Cardiac muscle cell (in vitro differentiated cells and primary cell): ENCODE data around the gene LONRF3. TPM values are rescaled to one million over a fixed set of nuclear protein-coding genes. Genes with fewer than 3 reads are reported as not detected.
A peak's percentile ranks its signal among the peaks of the same experiment; 100 is the strongest.

Experiments
- DNase-seq, 2 donors: peaks; one replicate each; pipeline versions ENCODE4 v3.0.0 to v3.0.0-alpha.2; 2010 to 2017; ENCODE audit warnings: low read depth in 1 of 2, low spot score in 1 of 2
- H3K27ac ChIP-seq: fragments of 200-600 bp; sonication (generic); 2 replicates; pipeline ENCODE4 v1.5.1; 2016
- H3K27me3 ChIP-seq: fragments of 200-600 bp; sonication (generic); 2 replicates; pipeline ENCODE4 v1.6.0; 2016; ENCODE audit warnings: control low read depth
- H3K36me3 ChIP-seq: fragments of 200-600 bp; sonication (generic); 2 replicates; pipeline ENCODE4 v1.5.1; 2016; ENCODE audit warnings: control low read depth
- H3K4me1 ChIP-seq: fragments of 200-600 bp; sonication (generic); 2 replicates; pipeline ENCODE4 v1.8.1; 2017; ENCODE audit warnings: low read depth, mild to moderate bottlenecking, mixed run types
- H3K4me3 ChIP-seq: fragments of 200-600 bp; sonication (generic); 2 replicates; pipeline ENCODE4 v1.5.1; 2016; ENCODE audit warnings: mild to moderate bottlenecking
- H3K9me3 ChIP-seq: fragments of 200-600 bp; sonication (generic); 2 replicates; pipeline ENCODE4 v1.5.1; 2017; ENCODE audit warnings: low read depth, mild to moderate bottlenecking, control low read depth
- CTCF ChIP-seq: IDR thresholded peaks from 2 replicates; pipeline ENCODE4 v1.5.1; 2012; ENCODE audit warnings: low read depth, mild to moderate bottlenecking, low read length
- polyA plus RNA-seq: library from polyadenylated mRNA; unstranded; fragments of >200 nt; fragmentation: Nextera tagmentation; extraction: Ambion mirVana; gene quantifications from 2 replicates; pipeline ENCODE4 v1.2.1, GENCODE V29; 2016
- total RNA-seq: library from RNA; depleted of rRNA; stranded (reverse); fragments of >200 nt; gene quantifications from 2 replicates; pipeline ENCODE4 v1.2.3, GENCODE V29; 2016

Gene LONRF3
- 0.09 and 0.18 TPM in 2 replicates for total RNA-seq
- 0.09 TPM in 1 of 2 replicates, not detected in the other for polyA plus RNA-seq

- H3K27ac ChIP-seq = no peak within 1 kb of the TSS
- H3K4me1 ChIP-seq = no peaks in the 10 kb centered on the region
Measured at GRCh38 chrX:118974088-118974907, at the start of gene LONRF3. LONRF3 (plus strand) TSS chrX:118974618; CDS start chrX:118974781, 163 bp downstream.

GRCh38 chrX:118928151-118928550 is 46.3 kb upstream of the LONRF3 start:
- Histone ChIP-seq H3K36me3 (no peaks in the 10 kb centered on the region), H3K27ac (no peak overlapping the region), H3K27me3 (no peaks in the 10 kb centered on the region), H3K9me3 (no peaks in the 10 kb centered on the region), H3K4me1 (no peaks in the 10 kb centered on the region), H3K4me3 (no peak overlapping the region)
- TF ChIP-seq CTCF = no peak
- DNase-seq = peak in 1 of 2 donors; percentile 30

More at GRCh38 chrX:118974088-118974907, at the start of gene LONRF3:
- peak within 1 kb of the TSS; percentile 25 for H3K4me3 ChIP-seq
- no peaks in the 10 kb centered on the region for H3K36me3 ChIP-seq
- no peaks in the 10 kb centered on the region for H3K9me3 ChIP-seq
- peak; percentile 13 to 64 for DNase-seq
- H3K27me3 ChIP-seq = peaks cover 95% of the 10 kb centered on the region
- TF ChIP-seq CTCF = no peak

GRCh38 chrX:118935352-118935751 is 39.1 kb upstream of the LONRF3 start:
- Histone ChIP-seq H3K4me1 (no peaks in the 10 kb centered on the region), H3K4me3 (no peak overlapping the region), H3K27ac (no peak overlapping the region), H3K36me3 (no peaks in the 10 kb centered on the region), H3K9me3 (no peaks in the 10 kb centered on the region), H3K27me3 (no peaks in the 10 kb centered on the region)
- no peak for DNase-seq
- TF ChIP-seq CTCF = no peak

GRCh38 chrX:118941147-118941546 is 33.3 kb upstream of the LONRF3 start:
- Histone ChIP-seq H3K4me1 (no peaks in the 10 kb centered on the region), H3K27me3 (no peaks in the 10 kb centered on the region), H3K27ac (no peak overlapping the region), H3K9me3 (no peaks in the 10 kb centered on the region), H3K36me3 (no peaks in the 10 kb centered on the region), H3K4me3 (no peak overlapping the region)
- TF ChIP-seq CTCF = no peak
- DNase-seq = no peak

GRCh38 chrX:118943102-118943501 is 31.3 kb upstream of the LONRF3 start:
- Histone ChIP-seq H3K27me3 (no peaks in the 10 kb centered on the region), H3K4me1 (no peaks in the 10 kb centered on the region), H3K36me3 (no peaks in the 10 kb centered on the region), H3K9me3 (no peaks in the 10 kb centered on the region), H3K4me3 (no peak overlapping the region), H3K27ac (no peak overlapping the region)
- no peak for DNase-seq
- TF ChIP-seq CTCF = no peak
